Inflammatory macrophage treated with lipopolysaccharide for 1 hour (primary cell): ENCODE results near the gene MFSD12.
"Not testable (repeated sequence)": the region's sequence is repeated elsewhere in the genome, so short reads cannot be mapped to it uniquely, and the experiment has no call there.

Experiments
- DNase-seq, 2 donors: peaks; one replicate each; pipeline ENCODE4 v3.0.0-alpha.2; 2020 to 2022

Gene MFSD12

DNA sequence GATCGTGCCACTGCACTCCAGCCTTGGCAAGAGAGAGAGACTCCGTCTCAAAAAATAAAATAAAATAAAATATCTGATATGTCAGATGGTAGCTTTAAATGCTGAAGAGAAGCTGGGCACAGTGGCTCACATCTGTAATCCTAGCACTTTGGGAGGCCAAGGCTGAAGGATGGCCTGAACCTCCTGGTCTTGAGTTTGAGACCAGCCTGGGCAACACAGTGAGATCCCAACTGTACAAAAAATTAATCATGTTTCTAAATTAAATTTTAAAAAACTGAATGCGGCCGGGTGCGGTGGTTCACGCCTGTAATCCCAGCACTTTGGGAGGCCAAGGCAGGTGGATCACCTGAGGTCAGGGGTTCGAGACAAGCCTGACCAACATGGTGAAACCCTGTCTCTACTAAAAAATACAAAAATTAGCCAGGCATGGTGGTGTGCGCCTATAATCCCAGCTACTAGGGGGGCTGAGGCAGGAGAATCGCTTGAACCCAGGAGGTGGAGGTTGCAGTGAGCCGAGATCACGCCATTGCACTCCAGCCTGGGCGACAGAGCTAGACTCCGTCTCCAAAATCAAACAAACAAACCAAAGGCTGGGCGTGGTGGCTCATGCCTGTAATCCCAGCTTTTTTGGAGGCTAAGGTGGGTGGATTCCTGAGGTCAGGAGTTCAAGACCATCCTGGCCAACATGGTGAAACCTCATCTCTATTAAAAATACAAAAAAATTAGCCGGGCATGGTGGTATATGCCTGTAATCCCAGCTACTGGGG is 26.8 kb upstream of the MFSD12 start:
- not testable (repeated sequence) for DNase-seq

DNA sequence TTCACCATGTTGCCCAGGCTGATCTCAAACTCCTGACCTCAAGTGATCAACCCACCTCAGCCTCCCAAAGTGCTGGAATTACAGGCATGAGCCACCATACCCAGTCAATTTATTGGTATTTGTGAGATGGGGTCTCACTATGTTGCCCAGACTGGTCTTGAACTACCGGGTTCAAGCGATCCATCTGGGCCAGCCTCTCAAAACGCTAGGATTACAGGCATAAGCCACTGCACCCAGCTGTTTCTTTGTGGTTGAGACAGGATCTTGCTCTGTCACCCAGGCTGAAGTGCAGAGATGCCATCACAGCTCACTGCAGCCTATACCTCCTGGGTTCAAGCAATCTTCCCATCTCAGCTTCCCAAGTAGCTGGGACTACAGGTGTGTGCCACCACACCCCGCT is 24.4 kb upstream of the MFSD12 start:
- not testable (repeated sequence) for DNase-seq

DNA sequence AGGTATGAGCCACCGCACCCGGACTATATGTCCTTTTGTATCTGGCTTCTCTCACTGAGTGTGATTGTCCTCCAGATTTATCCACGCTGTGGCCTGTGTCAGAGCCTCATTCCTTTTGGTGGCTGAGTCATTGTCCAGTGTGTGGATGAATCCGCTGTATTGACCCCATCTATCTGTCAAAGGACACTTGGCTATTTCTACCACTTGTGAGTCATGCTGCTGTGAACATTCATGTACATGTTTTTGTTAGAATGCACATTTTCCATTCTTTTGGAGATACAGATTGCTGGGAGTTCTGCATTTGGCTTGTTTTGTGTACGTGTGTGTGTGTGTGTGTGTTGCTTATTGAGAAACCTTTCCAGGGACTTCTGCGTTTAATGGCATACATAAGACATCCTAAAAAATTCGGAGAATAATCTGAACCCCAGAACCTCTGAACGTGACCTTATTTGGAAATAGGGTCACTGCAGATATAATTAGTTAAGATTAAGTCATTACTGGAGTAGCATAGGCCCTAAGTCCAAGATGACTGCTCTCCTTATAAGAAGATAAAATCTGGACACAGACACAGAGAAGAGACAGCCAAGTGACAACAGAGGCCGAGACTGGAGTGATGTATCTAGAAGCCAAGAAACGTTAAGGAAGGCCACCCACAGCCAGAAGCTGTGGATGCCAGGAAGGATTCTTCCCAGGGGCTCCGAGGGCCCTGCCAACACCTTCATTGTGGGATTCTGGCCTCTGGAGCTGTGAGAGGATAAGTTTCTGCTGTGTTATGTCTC is 23.0 kb upstream of the MFSD12 start:
- peak; percentile 46 to 86 for DNase-seq

DNA sequence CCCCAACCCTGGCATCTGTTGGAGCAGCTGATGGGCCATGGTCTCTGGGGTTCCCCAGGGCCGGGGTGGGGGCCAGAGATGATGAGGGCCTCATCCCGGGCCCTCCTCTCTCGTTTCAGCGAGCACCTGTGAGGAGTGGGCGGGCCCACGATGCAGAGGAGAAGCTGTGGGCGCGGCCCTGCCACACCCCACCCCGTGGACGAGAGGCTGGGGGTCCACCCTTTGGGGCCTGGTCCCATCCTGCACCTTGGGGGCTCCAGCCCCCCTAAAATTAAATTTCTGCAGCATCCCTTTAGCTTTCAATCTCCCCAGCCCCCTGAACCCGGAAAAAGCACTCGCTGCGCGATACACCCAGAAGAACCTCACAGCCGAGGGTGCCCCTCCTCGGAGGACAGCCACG is 21.0 kb upstream of the MFSD12 start:
- DNase-seq = no peak

DNA sequence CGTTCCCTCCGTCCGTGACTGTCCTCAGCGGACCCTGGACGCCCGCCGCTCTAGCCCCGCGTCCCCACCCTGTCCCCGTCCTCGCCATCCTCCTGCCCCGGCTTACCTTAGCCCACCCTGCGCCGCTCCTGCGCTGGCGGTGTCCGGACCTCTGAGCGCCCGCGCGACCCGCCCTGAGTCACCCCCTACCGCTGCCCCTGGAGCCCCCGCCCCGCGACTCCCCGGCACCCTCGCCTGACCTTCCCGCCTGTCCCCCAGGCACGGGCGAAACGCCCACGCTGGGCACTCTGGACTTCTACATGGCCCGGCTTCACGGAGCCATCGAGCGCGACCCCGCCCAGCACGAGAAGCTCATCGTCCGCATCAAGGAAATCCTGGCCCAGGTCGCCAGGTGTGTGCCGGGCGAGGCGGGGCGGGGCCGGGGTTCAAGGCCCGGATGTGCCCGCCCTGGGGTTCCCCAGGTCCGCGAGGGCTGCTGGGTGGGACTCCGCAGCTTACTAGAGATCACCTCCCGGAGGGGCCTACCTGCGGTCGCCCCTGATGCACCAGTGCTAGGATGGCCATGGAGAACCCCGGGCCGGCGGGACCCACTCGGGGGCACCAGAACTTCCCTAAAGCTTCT is 20.4 kb upstream of the MFSD12 start:
- DNase-seq = no peak

DNA sequence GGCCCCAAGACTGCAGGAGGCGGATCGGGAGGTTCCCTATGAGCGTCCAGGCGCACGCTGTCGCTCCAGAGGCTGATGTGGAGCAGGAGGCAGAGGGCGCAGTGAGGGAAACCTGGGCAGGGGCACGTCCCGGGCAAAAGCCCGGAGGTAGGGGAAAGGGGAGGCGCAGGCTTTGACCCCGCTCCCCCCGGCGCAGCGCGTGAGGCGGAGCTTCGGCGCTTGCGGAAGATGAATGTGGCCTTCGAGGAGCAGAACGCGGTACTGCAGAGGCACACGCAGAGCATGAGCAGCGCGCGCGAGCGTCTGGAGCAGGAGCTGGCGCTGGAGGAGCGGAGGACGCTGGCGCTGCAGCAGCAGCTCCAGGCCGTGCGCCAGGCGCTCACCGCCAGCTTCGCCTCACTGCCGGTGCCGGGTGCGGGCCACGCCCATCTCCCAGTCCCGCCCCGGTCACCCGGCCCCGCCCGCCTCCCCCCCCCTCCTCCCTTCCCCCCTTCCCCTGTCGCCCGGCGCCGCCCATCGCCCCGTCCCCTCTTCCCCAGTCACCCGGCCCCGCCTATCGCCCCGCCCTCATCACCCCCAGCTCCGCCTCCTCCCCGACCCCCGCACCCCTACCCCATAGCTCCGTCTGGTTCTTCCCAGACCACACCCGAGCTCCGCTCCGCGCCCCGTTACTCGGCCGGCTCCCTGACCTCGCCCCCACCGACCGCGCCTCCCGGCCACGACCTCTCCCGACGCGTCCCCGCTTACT is 19.5 kb upstream of the MFSD12 start:
- no peak for DNase-seq

DNA sequence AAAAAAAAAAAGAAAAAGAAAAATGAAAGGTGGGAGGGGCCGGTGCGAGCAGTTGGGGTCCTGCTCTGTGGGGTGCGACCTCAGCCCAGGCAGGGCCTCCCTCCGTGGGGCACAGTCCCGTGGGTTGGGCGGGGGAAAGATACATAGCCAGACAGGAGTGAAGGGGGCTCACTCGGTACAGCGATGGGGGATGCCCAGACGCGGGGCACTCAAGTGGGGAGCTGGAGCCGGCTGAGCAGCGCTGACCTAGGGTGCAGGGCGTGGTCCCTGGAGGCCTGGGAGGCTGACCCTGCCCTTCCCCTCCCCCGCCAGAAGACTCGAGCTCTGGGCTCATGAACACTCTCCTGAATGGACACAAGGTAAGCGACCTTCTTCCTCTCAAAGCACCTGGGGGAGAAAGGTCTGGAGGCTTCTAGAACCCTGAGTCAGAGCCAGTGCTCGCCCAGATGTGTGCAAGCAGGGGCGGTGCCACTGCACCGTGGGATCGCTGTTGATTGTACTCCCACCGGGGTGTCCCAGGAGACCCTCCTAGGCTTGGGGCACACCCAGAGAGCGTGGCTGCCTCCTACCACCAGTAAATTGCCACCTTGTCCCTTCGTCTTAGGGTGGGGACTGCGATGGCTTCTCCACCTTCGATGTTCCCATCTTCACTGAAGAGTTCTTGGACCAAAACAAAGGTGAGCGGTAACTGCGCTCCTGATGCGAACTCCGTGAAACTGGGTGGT is 18.7 kb upstream of the MFSD12 start:
- DNase-seq = no peak

DNA sequence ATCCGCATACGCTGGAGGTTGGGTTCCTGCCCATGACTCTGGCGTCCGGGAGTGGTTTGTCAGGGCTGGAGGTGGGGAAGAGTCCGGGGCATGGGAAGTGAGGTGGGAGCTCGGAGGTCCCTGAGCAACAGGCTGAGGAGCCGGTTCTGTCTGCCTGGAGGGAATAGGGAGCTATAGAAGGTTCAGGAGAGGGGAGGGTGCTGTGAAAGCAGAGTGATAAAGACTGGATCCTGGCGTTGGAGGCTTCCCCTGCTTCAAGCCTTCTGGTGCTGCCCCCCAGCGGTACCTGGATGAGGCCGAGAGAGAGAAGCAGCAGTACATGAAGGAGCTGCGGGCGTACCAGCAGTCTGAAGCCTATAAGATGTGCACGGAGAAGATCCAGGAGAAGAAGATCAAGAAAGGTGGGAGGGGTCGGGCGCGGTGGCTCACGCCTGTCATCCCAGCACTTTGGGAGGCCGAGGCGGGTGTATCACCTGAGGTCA is 17.9 kb upstream of the MFSD12 start:
- DNase-seq = no peak

DNA sequence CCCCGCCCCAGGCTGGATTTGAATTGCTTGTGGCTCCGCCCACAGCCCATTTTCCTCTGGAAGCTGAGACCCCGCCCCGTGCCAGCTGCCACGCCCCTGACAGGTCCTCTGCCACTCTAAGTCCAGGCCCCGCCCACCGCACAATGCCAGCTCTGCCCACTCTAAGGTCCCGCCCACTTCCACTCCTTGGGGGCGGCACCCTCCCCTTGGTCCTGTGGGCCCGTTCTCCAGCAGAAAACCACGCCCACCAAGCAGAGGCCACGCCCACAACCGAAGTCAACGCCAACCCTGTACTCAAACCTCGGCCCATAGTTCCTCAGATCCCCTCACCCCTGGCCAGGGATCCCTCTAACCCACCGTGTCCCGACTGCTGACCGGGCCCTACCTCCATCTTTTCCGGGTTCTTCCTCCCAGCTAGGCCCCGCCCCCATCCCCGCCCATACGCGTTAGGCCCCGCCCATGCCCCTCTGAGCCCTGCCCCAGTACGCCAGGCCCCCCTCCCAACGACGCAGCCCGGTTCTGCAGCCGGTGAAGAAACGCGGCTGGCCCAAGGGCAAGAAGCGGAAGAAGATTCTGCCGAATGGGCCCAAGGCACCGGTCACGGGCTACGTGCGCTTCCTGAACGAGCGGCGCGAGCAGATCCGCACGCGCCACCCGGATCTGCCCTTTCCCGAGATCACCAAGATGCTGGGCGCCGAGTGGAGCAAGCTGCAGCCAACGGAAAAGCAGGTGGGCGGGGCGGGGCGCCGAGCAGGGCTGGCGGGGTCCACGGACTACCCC is 16.7 kb upstream of the MFSD12 start:
- DNase-seq = peak; percentile 99 to 100

DNA sequence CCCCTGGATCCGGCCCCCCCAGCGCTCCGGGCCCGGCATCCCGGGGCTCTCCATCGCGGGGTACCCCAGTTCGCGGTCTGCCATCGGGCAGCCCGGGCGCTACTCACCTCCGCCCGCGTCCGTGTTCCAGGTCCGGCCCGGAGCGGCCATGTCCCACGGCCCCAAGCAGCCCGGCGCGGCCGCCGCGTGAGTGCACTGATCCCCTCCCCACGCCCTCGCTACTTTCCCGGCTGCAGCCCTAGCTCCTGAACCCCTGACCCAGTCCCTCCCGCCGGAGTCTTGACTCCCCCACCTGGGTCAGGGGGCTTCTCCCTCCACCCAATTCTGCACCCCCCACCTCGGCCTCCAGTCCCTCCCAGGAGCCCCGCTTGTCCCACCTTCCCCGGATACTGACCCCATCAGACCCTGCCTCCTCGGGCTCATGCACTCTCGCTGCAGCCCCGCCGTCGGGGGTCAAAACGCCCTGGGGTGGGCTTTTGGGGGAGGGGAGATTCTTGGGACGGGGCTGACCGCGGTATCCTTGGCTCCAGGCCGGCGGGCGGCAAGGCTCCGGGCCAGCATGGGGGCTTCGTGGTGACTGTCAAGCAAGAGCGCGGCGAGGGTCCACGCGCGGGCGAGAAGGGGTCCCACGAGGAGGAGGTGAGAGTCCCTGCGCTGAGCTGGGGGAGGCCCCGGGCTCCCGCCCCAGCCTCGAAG is 15.9 kb upstream of the MFSD12 start:
- DNase-seq = no peak

DNA sequence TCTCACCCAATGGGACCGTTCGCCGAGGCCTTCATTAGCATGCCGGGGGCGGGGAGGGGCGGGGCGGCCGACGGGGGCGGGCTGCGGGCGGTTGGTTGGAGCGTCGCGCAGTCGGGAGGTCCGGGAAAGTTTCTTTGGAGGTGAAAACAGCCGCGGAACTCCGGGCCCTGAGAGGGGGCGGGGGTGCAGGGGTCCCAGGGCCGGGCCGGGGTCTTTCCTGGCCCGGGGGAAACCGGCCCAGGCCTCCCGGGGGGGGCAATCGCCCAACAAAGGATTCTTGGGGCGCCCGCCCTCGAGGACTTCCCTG is 15.4 kb upstream of the MFSD12 start, which contains the start of gene HMG20B:
Gene HMG20B (plus strand): TSS at position 90 of the 307 bp plus-strand sequence. CDS start 366 bp downstream, outside the sequence.
- no peak for DNase-seq

DNA sequence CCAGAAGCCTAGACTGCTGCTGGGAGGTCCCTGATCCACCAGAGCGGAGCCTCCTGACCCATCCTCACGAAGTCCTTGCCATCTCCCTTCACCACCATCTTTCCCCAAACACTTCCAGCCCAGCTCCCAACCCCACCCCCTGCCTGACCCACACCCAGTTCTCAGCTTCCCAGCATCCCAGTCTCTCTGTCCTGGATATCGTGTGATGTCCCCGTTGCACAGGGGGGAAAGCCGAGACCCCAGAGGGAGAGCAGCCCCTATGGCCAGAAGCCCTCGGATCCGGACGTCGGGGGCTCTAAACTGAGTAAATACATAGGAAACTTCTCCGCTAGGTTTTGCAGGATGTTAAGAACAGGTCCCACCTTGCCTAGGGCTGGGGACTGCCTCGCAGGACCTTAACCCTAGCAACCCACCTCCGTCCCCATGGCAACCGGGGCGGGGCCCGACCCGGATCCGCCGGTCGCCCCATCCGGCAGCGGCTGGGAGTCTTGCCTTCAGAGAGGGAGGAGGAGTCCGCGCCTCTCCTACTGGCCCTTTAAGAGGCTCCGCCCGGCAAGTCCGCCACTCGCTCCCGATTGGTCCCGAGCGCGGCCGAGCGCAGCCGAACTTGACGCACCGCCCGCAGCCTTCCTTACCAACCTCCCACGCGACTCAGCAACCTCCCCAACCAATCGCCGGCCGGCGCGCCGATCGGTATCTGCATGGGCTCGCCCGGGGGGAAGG is 14.9 kb upstream of the MFSD12 start:
- peak; percentile 99 to 100 for DNase-seq

DNA sequence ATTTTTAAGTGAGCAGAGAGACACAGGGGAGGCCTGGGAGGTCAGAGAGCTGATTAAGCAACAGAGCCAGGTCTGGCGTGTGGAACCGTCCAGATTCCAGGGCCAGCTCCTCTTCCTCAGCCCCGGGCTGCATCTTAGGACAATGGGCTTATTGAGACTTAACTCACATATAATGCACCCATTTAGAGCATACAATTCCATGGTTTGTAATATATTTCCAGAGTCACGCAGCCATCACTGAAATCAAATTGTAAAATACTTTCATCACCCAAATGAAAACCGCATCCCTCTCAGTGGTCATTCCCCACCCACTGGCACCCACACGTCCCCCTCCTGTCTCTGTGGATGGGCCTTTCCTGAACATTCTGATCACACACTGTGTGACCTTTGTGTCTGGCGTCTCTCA is 13.2 kb upstream of the MFSD12 start:
- peak; percentile 72 to 92 for DNase-seq

DNA sequence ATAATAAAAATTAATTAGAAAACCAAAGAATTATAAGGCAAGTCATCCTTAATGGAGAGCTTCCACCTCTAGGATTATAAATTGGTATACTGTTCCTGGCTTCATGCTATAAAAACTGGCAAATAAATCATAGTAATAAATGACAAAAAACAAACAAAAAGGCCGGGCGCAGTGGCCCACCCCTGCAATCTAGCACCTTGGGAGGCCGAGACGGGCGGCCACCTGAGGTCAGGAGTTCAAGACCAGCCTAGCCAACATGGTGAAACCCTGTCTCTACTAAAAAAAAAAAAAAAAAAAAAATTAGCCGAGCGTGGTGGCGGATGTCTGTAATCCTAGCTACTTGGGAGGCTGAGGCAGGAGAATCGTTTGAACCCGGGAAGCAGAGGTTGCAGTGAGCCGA is 12.7 kb upstream of the MFSD12 start:
- DNase-seq = not testable (repeated sequence)

DNA sequence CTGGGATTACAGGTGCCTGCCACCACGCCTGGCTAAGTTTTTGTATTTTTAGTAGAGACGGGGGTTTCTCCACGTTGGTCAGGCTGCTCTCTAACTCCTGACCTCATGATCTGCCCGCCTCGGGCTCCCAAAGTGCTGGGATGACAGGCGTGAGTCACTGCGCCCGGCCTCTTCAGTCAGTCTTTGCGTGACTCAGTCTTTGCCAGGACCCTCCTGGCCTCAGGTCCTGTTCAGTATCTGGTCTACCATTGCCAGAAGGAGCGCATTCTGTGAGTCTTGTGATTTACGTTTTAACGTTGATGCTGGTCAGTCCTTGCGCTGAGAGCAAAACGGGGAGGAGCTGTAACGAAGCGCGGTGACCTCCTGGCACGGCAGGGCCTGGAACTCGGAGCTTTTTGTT is 7.8 kb upstream of the MFSD12 start:
- no peak for DNase-seq

DNA sequence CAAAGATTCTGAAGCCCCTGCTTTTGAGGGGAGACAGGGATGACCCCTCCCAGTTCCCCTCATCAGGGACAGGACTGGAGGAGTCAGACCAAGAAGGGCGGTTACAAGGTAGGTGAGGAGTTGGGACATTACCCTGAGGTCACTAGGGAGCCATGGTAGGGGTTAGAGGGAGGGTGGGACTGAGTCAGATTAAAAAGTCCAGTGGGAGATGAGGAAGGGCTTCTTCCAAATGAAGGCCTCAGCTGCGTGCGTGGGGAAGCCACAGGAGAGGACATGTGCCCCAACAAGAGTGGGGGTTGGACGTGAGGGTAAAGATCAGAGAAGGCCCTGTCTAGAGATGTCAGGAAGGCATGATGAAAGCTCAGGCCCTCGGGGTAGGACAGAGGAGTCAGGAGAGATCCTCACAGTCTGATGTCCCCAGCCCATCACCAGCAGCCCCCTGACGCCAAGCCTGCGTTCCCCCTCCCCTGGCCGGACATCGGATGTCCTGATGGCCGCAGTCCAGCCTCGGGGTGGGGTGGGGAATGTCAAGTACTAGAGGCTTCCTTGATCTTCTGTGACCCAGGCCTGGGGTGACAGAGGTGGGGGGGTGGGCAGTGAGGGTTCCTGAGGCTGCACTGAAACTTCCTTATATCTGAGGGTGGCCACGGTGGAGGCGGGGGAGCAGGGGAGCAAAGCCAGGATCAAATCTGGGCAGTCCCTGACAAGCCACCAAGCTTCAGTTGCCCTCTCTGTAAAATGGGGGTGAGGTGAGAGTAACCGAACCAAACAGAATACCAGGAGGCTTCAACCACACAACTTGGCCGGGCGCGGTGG is 6.5 kb upstream of the MFSD12 start:
- peak; percentile 44 to 83 for DNase-seq

DNA sequence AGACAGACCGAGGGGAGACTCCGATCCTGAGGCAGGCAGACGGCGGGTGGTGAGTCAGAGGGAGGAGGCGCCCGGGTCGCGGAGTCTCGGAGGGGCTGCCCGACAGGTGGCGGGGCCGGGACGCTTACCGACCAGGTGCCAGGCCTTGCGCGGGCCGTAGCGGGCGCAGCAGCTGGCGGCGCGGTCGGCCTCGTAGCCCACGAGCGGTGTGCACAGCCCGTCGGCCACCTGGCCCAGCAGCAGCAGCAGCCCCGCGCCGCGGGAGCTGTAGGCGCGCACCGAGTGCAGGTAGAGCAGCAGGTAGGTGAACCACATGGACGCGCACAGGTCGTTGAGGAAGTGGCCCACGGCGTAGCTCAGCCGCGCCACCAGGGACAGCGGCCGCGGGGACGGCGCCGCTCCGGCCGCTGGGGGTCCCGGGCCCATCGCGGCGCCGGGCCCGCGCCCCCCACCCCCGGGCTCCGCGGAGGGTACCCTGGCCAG is 367 bp downstream of the MFSD12 start:
- DNase-seq = peak in 1 of 2 donors; percentile 32

DNA sequence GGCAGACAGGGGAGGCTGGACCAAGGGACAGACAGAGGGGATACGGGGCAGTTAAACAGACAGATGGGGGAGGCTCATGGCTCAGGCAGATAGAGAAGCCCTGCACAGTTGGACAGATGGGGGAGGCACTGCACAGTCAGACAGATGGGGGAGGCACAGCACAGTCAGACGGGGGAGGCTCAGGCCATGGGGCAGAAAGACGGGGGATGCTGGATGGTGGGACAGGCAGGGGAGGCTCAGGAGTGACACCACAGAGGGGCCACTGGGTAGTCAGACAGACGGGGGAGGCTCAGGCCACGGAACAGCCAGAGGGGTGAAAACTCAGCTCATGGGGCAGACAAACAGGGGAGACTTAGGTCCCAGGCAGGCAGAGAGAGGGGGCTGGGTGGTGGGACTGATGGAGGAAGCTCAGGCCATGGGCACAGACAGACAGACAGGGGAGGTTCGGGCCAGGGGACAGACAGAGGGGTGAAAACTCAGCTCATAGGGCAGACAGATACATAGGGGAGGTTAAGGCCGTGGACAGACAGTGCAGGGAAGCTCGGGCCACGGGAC is 886 bp downstream of the MFSD12 start:
- no peak for DNase-seq
